H9 (cell line): Measurements from ENCODE around the gene ABCG8. TPM values are rescaled to one million over a fixed set of nuclear protein-coding genes. Genes with fewer than 3 reads are reported as not detected.

Experiments used
- DNase-seq: peaks from one replicate; pipeline ENCODE4 v3.0.0-alpha.2; 2017
- H2AFZ ChIP-seq: one replicate; pipeline ENCODE4 v1.6.1; 2013; ENCODE audit warnings: mild to moderate bottlenecking, low read length, control low read depth, moderate library complexity
- H2AK5ac ChIP-seq: 2 replicates; pipeline ENCODE4 v1.6.1; 2013; ENCODE audit warnings: low read length, control low read depth, mixed read lengths; ENCODE audit not compliant: insufficient read length
- H2BK120ac ChIP-seq: one replicate; pipeline ENCODE4 v1.6.1; 2013; ENCODE audit warnings: low read depth, mild to moderate bottlenecking, low read length, control low read depth, inconsistent platforms; ENCODE audit not compliant: poor library complexity, severe bottlenecking
- H2BK12ac ChIP-seq: 2 replicates; pipeline ENCODE4 v1.6.1; 2013; ENCODE audit warnings: low read length, control low read depth, mixed read lengths, low read depth; ENCODE audit not compliant: insufficient read length
- H2BK15ac ChIP-seq: 2 replicates; pipeline ENCODE4 v1.6.1; 2013; ENCODE audit warnings: low read depth, low read length, control low read depth
- H2BK20ac ChIP-seq: one replicate; pipeline ENCODE4 v1.6.1; 2013; ENCODE audit warnings: low read depth, mild to moderate bottlenecking, low read length, control low read depth, inconsistent platforms; ENCODE audit not compliant: poor library complexity, severe bottlenecking
- H2BK5ac ChIP-seq: 2 replicates; pipeline ENCODE4 v1.6.1; 2013; ENCODE audit warnings: low read length, control low read depth, mixed read lengths; ENCODE audit not compliant: insufficient read length
- H3K14ac ChIP-seq: 2 replicates; pipeline ENCODE4 v1.6.1; 2013; ENCODE audit warnings: low read length, control low read depth; ENCODE audit not compliant: insufficient read depth
- H3K18ac ChIP-seq: 2 replicates; pipeline ENCODE4 v1.6.1; 2013; ENCODE audit warnings: low read depth, mild to moderate bottlenecking, mixed read lengths, low read length, control low read depth; ENCODE audit not compliant: insufficient read length
- H3K23ac ChIP-seq: 2 replicates; pipeline ENCODE4 v1.6.1; 2013; ENCODE audit warnings: low read length, control low read depth, mixed read lengths, low read depth; ENCODE audit not compliant: insufficient read length
- H3K23me2 ChIP-seq: 2 replicates; pipeline ENCODE4 v1.6.1; 2013; ENCODE audit warnings: low read depth, mild to moderate bottlenecking, mixed read lengths, low read length, control low read depth; ENCODE audit not compliant: insufficient read length, poor library complexity, severe bottlenecking
- H3K27ac ChIP-seq: 2 replicates; pipeline ENCODE4 v1.5.1; 2013; ENCODE audit warnings: low read length, control low read depth, mixed read lengths, low read depth; ENCODE audit not compliant: insufficient read length
- H3K27me3 ChIP-seq: 2 replicates; pipeline ENCODE4 v1.6.1; 2013; ENCODE audit warnings: low read length, control low read depth, inconsistent platforms; ENCODE audit not compliant: insufficient read depth
- H3K4ac ChIP-seq: 2 replicates; pipeline ENCODE4 v1.6.1; 2013; ENCODE audit warnings: low read depth, mild to moderate bottlenecking, control low read depth, inconsistent platforms, low read length, moderate library complexity
- H3K4me1 ChIP-seq: 2 replicates; pipeline ENCODE4 v1.6.1; 2013; ENCODE audit warnings: low read length, control low read depth, inconsistent platforms; ENCODE audit not compliant: insufficient read depth
- H3K4me2 ChIP-seq: 2 replicates; pipeline ENCODE4 v1.6.1; 2013; ENCODE audit warnings: low read length, control low read depth, mixed read lengths; ENCODE audit not compliant: insufficient read length, insufficient read depth
- H3K56ac ChIP-seq: 2 replicates; pipeline ENCODE4 v1.6.1; 2013; ENCODE audit warnings: low read depth, mild to moderate bottlenecking, mixed read lengths, low read length, control low read depth; ENCODE audit not compliant: insufficient read length
- H3K79me1 ChIP-seq: 2 replicates; pipeline ENCODE4 v1.6.1; 2013; ENCODE audit warnings: low read depth, mild to moderate bottlenecking, moderate library complexity, low read length, control low read depth, inconsistent platforms; ENCODE audit not compliant: insufficient read depth, poor library complexity, severe bottlenecking
- H3K79me2 ChIP-seq: 2 replicates; pipeline ENCODE4 v1.6.1; 2013; ENCODE audit warnings: low read length, control low read depth, inconsistent platforms; ENCODE audit not compliant: insufficient read depth
- H3K9ac ChIP-seq: 2 replicates; pipeline ENCODE4 v1.6.1; 2013; ENCODE audit warnings: low read length, control low read depth, mixed read lengths; ENCODE audit not compliant: insufficient read length; ENCODE audit errors: extremely low read depth
- H3K9me3 ChIP-seq: one replicate; pipeline ENCODE4 v1.6.1; 2013; ENCODE audit warnings: low read depth, low read length, inconsistent platforms; ENCODE audit not compliant: control insufficient read depth
- H3T11ph ChIP-seq: one replicate; pipeline ENCODE4 v1.6.1; 2013; ENCODE audit warnings: mild to moderate bottlenecking, low read length, control low read depth, inconsistent platforms
- H4K20me1 ChIP-seq: one replicate; pipeline ENCODE4 v1.6.1; 2013; ENCODE audit not compliant: control insufficient read depth, insufficient read length, insufficient read depth
- H4K5ac ChIP-seq: 2 replicates; pipeline ENCODE4 v1.6.1; 2013; ENCODE audit warnings: low read depth, mild to moderate bottlenecking, mixed read lengths, low read length, control low read depth; ENCODE audit not compliant: insufficient read length
- H4K8ac ChIP-seq: replicated peaks from 2 replicates; pipeline ENCODE4 v1.6.1; 2013; ENCODE audit warnings: low read length, control low read depth, mixed read lengths, low read depth; ENCODE audit not compliant: insufficient read length
- H4K91ac ChIP-seq: 2 replicates; pipeline ENCODE4 v1.6.1; 2013; ENCODE audit warnings: low read depth, mild to moderate bottlenecking, moderate library complexity, mixed read lengths, low read length, control low read depth; ENCODE audit not compliant: insufficient read length
- H3K27ac Mint-ChIP-seq, 3 experiments: 2 replicates in 2 of 3; 3 replicates in 1 of 3; pipeline ENCODE4 v1.8.0; 2020 to 2021; ENCODE audit warnings: mixed read lengths in 3 of 3, mild to moderate bottlenecking in 1 of 3, moderate library complexity in 1 of 3
- H3K27me3 Mint-ChIP-seq: 2 replicates; pipeline ENCODE4 v1.8.0; 2021; ENCODE audit warnings: low read depth, mild to moderate bottlenecking, moderate library complexity, mixed read lengths
- H3K36me3 Mint-ChIP-seq, 3 experiments: 2 replicates in 2 of 3; 3 replicates in 1 of 3; pipeline ENCODE4 v1.8.0; 2020 to 2021; ENCODE audit warnings: low read depth in 3 of 3, mixed read lengths in 3 of 3; ENCODE audit not compliant: insufficient read depth in 1 of 3
- H3K4me1 Mint-ChIP-seq, 2 experiments: 2 replicates each; pipeline ENCODE4 v1.8.0; 2020; ENCODE audit warnings: mixed read lengths in 2 of 2
- H3K4me3 Mint-ChIP-seq, 2 experiments: 2 replicates in 1 of 2; 3 replicates in 1 of 2; pipeline ENCODE4 v1.8.0; 2020 to 2021; ENCODE audit warnings: mild to moderate bottlenecking in 2 of 2, mixed read lengths in 2 of 2, moderate library complexity in 1 of 2
- H3K9me3 Mint-ChIP-seq, 2 experiments: 2 replicates in 1 of 2; 3 replicates in 1 of 2; pipeline ENCODE4 v1.8.0; 2020; ENCODE audit warnings: mild to moderate bottlenecking in 2 of 2, mixed read lengths in 2 of 2, moderate library complexity in 1 of 2
- WGBS: extraction: QIAGEN DNeasy Blood & Tissue Kit; methylation state at CpG from one replicate; pipeline ENCODE4 v1.1.7; 2013; ENCODE audit warnings: missing lambda C conversion rate, low lambda C conversion rate, mixed read lengths; ENCODE audit not compliant: insufficient read length; ENCODE audit errors: extremely low coverage; 5-methylcytosine and 5-hydroxymethylcytosine counted together
- total RNA-seq: library from RNA; stranded (reverse); gene quantifications from 2 replicates; pipeline ENCODE4 v1.2.1, GENCODE V29; 2021
- TF ChIP-seq, protein P1 (sequence below): fragments of 200-600 bp; sonication (generic); conservative IDR thresholded peaks from 3 replicates; pipeline ENCODE4 v1.8.0; 2021; ENCODE audit warnings: antibody characterized with exemption, mild to moderate bottlenecking

The ABCG8 gene
- total RNA-seq, 1 experiment from 2014 or later, result not detected

DNA sequence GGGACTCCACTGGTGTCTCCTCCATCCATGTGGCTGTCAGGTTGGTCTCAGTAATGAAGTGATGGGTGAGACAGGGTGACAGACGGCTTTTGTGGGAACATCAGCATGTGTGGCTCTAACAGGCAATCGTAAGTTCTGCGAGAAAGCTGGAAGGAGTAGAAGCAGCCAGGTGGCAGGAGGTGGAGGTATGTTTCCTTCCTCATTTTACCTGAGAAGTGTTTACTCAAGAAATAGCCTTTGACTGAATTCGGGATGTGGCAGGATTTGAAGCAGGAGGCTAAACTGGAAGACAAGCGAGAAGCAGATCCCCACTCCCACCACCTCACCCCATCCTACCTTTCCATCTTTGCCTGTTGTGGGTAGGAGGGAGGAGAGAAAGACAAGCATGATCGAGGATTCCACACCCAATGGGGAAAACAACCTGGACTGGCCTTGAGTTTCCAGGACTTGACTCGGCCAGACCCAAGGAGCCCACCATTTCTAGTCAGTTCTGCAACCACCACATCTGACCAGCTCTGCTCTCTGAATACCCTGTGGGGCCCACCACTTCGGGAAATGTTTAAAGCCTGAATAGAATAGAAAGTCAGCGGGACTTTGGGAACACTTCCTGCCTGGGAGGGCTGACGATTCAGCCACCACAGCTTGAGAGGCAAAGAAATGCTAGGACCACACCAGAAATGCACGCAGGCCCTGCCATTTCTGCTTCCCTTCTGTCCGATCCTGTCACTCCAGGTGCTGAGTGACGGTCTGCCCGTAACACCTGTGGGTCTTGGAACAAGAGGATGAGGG is 1.2 kb downstream of the ABCG8 start:
- Mint-ChIP-seq H3K27me3 (no peaks in the 10 kb centered on the region), H3K27ac (peak overlapping the region in 1 of 3 experiments; percentile 53; a peak in 2 of 7 replicates), H3K4me1 (peaks cover 0 to 11% of the 10 kb centered on the region in 2 experiments; a peak in 2 of 4 replicates), H3K4me3 (no peak overlapping the region), H3K36me3 (no peaks in the 10 kb centered on the region), H3K9me3 (no peaks in the 10 kb centered on the region)
- no peak overlapping the region for H2BK120ac ChIP-seq
- H3K79me1 ChIP-seq, result no peaks in the 10 kb centered on the region
- H3K9me3 ChIP-seq, result no peaks in the 10 kb centered on the region
- H2AK5ac ChIP-seq, result no peak overlapping the region
- H3K4ac ChIP-seq, result no peak overlapping the region
- no CpG with 5 or more reads among the region's 14 CpGs for WGBS
- H2BK5ac ChIP-seq, result no peak overlapping the region
- no peak overlapping the region for H3K27ac ChIP-seq
- H3K56ac ChIP-seq, result no peak overlapping the region
- H3K23ac ChIP-seq, result no peak overlapping the region
- no peak overlapping the region for H3K4me2 ChIP-seq
- no peak overlapping the region for H2AFZ ChIP-seq
- H4K5ac ChIP-seq, result no peak overlapping the region
- no peak overlapping the region for H3T11ph ChIP-seq
- no peak overlapping the region for H3K14ac ChIP-seq
- H4K20me1 ChIP-seq, result no peaks in the 10 kb centered on the region
- TF ChIP-seq, protein P1, sequence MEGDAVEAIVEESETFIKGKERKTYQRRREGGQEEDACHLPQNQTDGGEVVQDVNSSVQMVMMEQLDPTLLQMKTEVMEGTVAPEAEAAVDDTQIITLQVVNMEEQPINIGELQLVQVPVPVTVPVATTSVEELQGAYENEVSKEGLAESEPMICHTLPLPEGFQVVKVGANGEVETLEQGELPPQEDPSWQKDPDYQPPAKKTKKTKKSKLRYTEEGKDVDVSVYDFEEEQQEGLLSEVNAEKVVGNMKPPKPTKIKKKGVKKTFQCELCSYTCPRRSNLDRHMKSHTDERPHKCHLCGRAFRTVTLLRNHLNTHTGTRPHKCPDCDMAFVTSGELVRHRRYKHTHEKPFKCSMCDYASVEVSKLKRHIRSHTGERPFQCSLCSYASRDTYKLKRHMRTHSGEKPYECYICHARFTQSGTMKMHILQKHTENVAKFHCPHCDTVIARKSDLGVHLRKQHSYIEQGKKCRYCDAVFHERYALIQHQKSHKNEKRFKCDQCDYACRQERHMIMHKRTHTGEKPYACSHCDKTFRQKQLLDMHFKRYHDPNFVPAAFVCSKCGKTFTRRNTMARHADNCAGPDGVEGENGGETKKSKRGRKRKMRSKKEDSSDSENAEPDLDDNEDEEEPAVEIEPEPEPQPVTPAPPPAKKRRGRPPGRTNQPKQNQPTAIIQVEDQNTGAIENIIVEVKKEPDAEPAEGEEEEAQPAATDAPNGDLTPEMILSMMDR, result no peak
- H3K27me3 ChIP-seq, result no peaks in the 10 kb centered on the region
- H3K9ac ChIP-seq, result no peak overlapping the region
- no peak overlapping the region for H3K18ac ChIP-seq
- no peak for DNase-seq
- no peak overlapping the region for H4K91ac ChIP-seq
- H2BK15ac ChIP-seq, result no peak overlapping the region
- no peaks in the 10 kb centered on the region for H3K79me2 ChIP-seq
- no peak overlapping the region for H2BK12ac ChIP-seq
- H2BK20ac ChIP-seq, result no peak overlapping the region
- no peaks in the 10 kb centered on the region for H3K23me2 ChIP-seq
- no peak overlapping the region for H4K8ac ChIP-seq
- no peaks in the 10 kb centered on the region; the same call in 1 of the 2 replicates for H3K4me1 ChIP-seq
